NCI-H2029 (cell line): ENCODE results near the gene ATAD3A.
"Not testable (repeated sequence)": the region's sequence is repeated elsewhere in the genome, so short reads cannot be mapped to it uniquely, and the experiment has no call there.

Source experiments
- DNase-seq: peaks from one replicate; lab custom pipeline; 2025; lab: John Stamatoyannopoulos, UW

ATAD3A gene

DNA sequence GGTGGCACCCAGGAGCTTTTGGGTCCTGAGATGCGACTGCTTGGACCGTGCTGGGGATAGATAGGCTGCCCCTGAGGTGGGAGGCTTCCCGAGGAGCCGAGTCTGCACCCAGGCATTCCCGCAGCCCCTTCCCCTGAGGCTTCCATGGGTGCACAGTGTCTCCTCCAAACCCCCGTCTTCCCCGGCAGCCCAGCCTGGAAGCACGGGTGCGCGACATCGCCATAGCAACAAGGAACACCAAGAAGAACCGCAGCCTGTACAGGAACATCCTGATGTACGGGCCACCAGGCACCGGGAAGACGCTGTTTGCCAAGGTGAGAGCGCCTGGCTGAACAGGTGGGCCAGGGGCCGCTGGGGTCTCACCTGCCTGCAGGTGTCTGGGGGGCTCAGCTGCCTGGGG is 11.7 kb downstream of the ATAD3A start:
- not testable (repeated sequence) for DNase-seq

- not testable (repeated sequence) for DNase-seq
These were observed 12.9 kb downstream of the ATAD3A start for GRCh38 chr1:1524750-1525383.

- not testable (repeated sequence) for DNase-seq
These were observed 14.5 kb downstream of the ATAD3A start for GRCh38 chr1:1526476-1526875.

- no peak for DNase-seq
These were observed 15.3 kb downstream of the ATAD3A start for GRCh38 chr1:1527092-1527816.

DNA sequence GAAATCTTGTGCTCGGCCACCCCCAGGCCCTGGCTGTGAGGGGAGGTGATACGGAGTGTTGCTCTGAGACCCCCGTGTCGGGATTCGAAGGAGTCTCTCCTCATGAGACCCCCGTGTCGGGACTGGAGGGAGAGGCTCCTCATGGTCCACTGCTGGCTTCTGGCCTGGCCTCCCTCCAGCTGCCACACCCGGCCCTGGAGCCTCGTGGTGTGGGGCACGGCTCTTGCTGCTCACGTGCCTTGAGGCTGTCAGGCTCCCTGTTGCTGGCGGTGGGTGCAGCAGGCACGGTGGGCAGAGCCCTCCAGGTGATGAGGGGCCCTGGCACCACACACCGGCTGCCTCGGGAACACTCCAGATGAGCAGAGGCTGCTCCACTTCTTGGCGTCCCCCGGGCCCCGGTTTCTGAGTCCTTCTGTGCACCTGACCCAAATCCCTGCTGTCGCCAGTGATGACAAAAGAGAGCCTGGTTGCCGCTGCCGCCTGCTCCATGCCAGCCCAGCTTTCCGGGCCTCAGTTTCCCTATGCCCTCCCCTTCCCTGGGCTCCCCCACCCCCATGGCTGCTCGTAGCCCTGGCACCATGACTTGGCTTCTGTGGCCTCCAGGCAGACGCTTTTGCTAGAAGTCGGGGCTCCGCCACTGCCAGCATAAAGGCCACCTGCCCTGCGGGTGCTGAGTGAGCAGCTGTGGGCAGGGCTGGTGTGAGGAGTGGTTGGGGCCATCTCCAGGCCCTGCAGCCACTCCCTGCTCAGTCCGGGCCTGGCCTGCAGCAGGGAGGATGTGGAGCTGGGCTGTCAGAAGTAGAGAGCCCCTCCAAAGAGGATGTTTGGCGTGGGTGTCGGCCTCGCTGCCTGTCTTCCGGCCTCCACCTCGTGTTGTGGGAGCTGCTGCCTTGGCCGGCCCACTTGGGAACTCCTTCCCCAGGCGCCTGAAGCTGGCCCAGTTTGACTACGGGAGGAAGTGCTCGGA is 16.6 kb downstream of the ATAD3A start:
- no peak for DNase-seq

DNA sequence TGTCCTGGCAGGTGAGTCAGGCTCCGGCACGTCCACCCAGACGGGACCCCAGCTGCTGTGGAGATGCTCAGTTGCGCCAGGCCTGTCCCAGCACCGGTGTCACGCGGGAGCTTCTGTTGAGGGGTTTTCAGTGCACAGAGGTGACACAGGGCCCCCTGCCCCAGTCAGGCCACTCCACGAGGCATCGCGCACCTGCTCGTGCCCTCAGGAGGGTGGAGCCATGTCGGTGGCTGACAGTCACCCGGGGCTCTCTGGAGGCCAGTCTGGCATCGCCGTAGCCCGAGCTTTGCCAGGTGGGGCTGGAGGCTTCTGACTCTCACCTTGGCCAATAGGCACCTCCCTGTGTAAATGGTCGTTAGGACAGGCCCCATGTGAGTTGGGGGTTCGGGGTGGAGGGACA is 17.4 kb downstream of the ATAD3A start:
- no peak for DNase-seq

DNA sequence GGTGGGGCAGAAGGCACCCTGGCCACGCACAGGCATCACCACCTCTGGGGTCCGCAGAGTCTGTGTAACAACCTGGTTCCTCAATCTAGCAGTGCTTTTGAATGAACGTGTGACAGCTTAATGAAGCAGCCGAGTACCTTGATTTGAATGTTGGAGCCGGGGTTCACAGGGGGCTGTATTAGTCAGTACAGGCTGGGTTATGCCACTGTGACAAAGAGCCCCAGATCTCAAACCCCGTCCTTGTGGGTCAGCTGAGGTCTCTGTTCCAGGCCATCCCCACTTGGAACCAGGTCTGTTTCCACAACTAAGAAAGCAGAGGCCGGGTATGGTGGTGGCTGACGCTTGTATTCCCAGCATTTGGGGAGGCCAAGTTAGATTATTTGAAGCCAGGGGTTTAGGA is 18.0 kb downstream of the ATAD3A start:
- DNase-seq = no peak

DNA sequence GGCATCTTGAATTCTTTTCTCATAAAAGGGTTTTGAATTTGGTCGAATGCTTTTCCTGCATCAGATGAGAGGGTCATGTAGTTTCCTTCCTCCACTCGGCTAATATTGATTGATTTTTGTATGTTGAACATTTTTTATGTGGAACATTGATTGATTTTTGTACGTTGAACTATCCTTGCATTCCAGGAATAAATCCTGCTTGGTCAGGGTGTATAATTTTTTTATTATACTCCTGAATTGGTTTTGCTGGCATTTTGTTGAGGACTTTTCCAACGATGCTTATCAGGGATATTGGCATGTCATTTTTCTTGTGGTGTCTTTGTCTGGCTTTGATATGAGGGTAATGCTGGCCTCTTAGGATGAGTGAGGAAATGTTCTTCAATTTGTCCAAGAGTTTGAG is 20.0 kb downstream of the ATAD3A start:
- DNase-seq = no peak

DNA sequence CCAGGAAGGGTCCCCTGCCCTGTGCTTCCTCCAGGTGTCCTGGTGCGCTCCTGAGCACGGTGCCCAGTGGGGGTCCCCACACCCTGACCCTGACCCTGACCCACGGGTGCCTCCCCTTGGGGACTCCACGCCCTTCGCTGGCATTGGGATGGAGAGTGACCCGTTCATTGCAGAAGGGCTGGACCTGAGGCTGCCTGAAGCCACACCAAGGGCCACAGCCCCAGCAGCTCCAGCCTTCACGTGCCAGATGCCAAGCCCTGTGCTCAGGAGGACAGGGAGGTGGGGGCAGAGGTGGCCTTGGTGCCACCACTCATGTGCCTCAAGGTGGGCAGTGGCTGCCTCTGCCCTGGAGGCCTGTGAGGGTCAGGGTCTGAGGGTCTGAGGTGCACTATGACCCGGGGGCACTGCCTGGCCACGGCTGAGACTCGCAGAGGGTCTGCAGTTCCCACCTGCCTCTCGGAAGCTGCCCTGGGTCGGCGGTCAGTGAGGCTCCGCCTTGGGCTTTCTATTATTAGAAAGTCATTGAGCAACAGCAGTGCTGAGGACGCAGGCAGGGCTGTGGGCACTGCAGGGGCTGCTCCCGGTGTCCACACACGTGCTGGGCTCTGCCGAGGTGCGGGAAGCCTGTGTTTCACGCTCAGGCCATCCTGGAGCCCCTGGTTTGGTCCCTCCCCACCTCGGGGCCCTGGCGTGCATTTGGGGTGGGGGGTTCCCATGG is 21.4 kb downstream of the ATAD3A start:
- not testable (repeated sequence) for DNase-seq

GRCh38 chr1:1533894-1534291 is 21.9 kb downstream of the ATAD3A start:
- not testable (repeated sequence) for DNase-seq

GRCh38 chr1:1534401-1535154 is 22.6 kb downstream of the ATAD3A start:
- DNase-seq = no peak

- no peak for DNase-seq
These were observed 23.4 kb downstream of the ATAD3A start for GRCh38 chr1:1535201-1536018.

- no peak for DNase-seq
These were observed 24.3 kb downstream of the ATAD3A start for GRCh38 chr1:1536019-1536937.

GRCh38 chr1:1536938-1537546 is 25.1 kb downstream of the ATAD3A start:
- no peak for DNase-seq

- no peak for DNase-seq
These were observed 25.8 kb downstream of the ATAD3A start for GRCh38 chr1:1537626-1538250.

GRCh38 chr1:1538334-1538733 is 26.4 kb downstream of the ATAD3A start:
- DNase-seq = no peak

DNA sequence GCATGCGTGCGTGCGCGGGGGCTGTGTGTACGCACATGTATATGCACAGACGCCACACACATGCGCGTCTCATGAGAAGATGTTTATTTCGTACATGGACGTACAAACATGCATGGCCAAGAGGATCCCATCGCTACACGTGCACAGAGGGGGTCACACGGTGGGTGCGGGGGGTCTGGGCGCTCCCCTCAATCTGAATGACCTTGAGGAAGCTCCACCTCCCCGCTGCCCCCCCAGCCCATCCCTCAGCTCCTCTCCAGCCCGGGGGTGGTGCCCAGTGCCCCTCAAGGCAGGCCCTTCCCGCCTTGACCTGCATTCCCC is 27.0 kb downstream of the ATAD3A start:
- no peak for DNase-seq

GRCh38 chr1:1539310-1540089 is 27.5 kb downstream of the ATAD3A start:
- DNase-seq = no peak
